HUDEP-2 (cell line): ENCODE results near the gene PDGFA.

Source experiments
- DNase-seq, 76 experiments: peaks; one replicate each; lab custom pipeline; 2025; ENCODE audit not compliant: unreplicated experiment in 76 of 76; lab: John Stamatoyannopoulos, UW

The PDGFA gene

DNA sequence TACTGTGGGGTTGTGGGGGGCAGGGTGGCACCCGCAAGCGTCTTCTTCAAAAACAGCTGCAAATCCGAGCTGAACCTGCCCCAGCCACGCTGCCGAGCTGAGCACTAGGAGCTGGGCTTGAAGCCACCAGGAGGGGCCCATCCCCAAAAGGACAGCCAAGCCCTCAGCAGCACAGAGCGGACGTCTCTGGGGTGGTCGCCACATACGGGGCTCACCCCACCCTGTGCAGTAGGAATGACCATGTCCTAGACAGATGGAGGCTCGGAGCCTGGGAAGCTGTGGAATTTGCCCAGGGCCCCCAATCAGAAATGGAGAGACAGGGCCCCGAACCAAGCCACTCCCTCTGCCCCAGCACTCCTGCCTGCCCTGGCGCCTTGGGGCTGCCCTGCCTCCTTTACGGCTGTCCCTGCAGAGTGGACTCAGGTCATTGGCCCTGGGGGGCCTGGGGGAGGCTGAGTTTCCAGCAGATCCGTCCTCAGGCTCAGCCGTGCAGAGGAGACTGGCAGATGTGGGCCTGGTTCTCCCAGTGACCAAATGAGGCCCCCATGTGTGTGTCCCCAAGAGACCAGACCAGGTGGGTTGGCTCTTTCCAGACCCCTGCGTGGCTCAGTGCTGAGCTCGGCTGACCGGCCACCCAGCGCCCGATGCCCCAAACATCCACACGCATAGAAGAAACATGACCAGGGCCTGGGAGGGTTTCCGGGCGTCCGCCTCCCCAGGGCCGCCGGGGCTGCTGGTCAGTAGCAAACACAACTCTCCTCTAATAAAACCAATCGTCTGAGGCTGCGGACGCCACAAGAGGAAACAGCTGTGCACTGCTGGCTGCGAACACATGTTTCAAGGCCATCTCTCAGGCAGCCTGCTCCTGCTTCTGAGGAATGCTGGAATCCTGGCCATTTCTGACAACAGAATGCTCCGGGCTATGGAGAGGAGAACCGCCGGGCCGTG is 54.9 kb downstream of the PDGFA start:
- no peak for DNase-seq

DNA sequence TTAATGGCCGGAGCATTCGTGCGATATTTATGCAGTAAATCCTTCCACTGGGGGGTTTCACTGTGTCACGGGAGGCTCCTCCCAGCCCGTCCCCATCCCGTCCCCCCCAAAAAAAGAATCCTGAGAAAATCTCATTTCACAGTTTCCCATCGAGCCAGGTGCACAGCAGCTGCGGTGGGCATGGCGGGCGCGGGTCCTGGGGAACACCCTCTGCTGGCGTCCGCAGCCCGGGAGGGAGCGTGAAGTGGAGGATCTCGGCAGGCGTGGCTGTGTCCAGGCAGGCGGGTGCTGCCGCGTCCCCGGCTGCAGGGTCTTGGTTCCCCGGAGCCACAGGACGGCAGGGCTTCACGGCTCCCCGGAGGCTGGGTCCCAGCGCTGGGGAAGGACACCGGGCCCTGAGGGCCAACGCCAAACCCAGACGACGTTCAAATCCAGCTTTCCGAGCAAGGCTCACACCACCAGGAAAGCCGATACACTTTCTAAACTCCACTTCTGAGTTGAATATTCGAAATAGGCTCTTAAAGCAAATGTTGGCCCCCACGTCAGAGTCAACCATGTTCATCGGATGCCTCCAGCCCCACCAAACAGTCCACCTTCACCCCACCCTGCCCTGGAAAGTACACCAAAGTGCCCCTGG is 55.7 kb downstream of the PDGFA start:
- no peak for DNase-seq

DNA sequence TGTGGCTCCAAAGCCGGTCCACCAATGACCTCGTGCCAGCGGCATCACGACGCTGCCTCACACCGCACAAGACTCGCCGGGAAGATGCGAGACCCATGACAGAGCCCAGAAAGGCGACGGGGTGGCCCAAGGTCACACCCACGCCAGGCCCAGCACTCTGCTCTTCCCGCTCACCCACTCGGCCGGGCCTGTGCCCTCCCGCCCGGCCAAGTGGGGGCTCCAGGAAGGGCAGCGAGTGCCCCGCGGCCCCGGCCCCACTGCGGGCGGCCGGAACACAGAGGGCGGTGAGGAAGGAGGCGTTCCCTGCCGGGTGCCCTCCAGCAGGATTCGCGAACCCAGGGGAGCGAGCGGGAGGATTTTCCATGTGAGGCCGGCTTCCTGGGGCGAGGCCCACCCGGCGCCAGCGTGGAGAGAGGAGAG is 56.3 kb downstream of the PDGFA start:
- DNase-seq = no peak

DNA sequence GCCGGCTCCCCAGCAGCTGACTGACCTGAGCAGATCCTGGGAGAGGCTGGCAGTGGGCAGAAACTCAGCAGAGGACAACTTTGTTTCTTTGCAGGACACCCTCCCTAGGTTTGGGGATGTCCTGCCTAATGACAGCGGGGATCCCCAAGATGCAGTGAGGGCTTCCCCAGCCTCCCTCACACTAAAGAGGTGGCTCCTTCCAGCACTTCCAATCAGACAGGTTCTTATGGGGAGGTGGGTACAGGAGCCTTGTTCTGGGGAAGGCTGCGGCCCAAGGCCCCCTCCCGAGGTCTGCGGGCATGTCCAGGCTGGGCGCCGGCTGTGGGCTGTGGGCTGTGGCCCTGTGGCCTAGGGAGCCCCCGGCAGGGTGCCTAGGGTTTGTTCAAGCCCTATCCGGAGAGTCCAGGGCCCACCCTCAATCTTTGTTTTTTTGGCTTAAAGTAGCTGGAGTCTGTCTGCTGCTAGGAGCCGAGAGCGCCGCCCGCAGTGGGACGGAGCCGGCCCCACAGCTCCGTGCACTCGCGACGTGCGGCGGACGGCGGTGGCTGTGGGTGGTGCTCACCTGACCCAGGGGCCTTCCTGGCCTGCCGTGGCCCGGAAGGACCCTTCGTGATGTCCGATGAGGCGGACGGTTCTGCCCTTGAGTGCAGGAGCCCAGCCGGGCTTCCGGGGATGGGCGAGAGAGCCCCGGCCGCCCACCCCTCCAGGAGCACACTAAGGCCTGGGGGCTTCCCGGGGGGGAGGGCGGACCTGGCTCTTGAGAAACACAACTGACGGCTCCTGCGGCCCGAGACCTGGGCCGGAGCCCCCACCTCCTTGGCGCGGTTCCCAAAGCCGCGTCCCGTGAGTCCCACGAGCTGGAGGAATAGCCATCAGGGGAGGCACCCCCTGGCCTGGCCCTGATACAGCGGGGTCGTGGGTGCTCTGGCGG is 57.2 kb downstream of the PDGFA start:
- DNase-seq = no peak

DNA sequence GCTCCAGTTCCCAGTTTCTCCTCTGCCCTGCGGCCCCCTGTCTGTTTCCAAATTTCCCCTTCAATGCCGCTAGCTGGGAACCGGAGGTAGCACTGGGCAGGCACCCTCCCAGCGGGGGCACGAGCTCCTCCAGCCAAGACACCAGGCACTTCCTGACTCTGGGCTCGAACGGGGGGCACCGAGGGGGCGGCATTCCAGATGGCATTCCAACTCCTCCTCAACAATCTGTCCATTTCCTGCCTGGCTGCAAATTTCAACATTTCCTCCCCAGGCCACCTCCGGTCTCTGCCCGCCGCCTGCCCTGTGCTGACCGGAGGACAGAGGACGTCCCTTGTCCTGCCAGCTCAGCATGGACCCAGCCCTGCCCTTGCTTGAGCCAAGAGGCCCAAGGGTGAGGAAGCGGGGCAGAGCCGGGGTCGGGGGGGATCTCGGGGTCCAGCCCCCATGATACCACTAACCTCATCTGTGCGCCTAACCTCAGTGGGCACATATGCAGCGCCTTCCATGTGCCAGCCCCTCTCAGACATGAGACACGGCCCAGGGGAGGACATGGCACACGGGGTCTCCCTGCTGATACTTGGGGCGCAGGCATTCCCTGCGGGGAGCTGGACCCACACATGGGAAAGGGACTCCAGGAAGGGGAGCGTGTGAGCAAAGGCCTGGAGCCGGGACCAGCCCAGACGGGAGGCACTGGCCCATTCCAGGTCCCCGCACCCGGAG is 58.0 kb downstream of the PDGFA start:
- DNase-seq = no peak

DNA sequence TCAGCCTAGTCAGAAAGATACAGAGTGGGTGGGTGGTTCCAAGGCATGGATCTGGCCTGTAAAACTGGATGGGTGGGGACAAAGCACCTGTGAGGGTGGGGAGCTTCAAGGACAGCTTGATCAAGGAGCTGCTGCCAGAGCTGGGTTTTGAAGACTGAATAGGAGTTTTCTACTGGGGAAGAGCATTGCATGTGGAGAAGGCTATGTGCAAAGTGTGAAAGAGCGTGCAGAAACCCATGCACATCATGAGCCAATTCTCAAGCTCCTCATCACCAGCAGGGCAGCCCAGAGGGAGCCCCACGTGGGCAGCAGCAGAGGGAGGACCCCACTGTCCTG is 58.6 kb downstream of the PDGFA start:
- no peak for DNase-seq

DNA sequence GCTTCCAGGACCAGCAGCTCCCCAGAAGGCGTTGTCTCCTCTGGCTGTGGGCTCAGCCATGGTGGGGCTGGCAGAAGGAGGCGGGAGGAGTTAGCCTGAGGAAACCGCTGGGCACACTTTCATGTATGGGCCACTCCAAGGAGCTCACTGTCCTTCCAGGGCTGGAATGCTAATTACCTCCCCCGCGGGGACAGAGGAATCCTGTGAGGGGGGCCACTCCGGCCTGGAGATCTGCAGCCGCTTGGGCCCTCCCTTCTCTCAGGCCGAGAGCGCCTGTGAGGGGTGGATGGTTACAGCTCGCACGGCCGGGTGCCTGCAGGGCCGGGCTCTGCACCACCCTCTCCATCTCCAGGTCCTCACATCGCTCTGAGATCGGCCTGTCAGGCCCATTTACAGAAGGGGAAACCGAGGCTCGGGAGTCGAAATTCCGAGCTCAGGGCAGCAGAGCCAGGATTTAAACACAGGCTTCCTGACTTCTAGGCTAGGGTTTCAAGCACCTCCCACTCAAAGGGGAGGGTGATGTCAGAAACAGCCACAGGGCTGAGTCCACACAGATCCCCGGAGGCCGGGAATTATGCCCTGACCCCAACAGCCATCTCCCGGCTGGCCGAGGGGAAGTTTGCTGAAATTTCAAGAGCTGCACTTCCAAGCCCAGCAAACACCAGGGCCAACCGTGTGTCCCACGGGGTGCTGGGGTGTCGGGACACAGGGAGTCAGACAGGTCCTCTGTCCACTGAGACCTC is 59.1 kb downstream of the PDGFA start:
- no peak for DNase-seq

DNA sequence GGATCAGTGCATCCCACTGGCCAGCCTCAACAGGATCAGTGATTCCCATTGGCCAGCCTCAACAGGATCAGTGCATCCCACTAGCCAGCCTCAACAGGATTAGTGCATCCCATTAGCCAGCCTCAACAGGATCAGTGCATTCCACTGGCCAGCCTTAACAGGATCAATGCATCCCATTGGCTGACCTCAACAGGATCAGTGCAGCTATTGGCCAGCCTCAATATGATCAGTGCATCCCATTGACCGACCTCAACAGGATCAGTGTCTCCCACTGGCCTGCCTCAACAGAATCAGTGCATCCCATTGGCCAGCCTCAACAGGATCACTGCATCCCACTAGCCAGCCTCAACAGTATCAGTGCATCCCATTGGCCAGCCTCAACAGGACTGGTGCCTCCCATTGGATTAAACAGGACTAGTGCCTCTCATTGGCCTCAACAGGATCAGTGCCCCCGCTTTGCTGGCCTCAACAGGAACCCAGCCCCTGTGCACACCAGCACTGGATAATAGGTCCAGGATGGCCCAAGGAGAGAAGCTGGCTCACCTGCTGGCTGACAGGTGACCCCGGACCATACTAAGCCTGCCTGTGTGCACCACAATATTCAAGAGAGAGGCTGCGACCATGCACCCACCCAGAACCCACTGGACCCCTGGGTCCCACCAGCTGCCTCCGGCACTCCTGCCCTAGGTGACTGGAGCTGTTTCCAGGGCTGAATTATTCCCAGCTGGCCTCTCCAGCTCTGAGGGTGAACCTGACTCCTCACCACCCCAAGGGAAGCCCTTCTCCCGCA is 59.9 kb downstream of the PDGFA start:
- no peak for DNase-seq

DNA sequence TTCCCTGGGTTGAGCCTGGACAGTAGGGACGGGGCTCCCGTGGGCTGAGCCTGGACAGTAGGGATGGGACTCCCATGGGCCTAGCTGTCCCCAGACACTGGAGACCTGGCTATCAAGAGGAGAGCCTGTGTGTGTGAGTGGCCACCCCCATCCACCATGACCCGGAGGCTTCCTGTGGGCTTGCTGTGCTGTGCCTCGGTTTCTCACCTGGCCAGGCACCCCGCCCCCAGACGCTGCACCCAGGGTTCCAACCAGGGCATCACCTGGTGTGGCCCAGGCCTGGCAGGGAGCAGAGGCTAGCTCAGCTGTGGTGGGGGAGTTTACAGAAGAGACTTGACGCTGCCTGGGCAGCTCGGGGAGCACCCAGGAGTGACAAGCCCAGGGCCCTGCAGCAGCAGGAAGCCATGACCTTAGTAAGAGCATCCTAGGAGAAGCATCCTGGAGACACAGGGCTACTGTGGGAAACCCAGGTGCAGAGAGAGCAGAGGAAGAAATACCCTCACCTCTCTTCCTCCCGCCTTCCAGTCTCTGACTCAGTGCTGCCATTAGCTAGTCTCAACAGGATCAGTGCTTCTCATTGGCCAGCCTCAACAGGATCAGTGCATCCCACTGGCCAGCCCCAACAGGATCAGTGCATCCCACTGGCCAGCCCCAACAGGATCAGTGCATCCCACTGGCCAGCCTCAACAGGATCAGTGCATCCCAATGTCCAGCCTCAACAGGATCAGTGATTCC is 61.0 kb downstream of the PDGFA start:
- no peak for DNase-seq

DNA sequence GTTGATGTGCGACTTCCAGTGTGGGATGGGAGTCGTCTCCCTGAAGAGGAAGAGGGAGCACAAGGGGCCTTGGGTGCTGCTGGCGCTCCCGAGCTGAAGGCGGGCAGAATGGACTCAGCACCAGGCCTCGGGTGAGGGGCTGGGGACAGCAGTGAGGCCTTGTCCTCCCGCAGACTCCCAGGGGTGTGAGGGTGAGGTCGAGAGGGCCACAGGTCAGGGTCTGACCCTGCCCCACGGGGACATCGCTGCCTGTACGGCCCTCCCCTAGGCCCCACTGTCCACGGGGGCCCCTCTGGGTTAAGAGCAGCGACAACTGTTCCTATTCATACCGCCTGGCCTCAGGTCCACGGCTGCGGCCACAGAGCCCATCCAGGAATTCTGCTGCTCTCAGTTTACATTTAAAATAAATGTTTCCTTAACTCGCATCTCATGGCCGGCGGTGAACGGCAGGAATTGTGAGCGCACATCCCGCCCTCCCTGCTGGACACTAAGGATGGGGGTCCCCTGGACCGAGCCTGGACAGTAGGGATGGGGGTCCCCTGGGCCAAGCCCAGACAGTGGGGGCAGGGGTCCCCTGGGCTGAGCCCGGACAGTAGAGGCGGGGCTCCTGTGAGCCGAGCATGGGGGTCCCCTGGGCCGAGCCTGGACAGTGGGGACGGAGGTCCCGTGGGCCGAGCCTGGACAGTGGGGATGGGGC is 61.7 kb downstream of the PDGFA start:
- DNase-seq = no peak

DNA sequence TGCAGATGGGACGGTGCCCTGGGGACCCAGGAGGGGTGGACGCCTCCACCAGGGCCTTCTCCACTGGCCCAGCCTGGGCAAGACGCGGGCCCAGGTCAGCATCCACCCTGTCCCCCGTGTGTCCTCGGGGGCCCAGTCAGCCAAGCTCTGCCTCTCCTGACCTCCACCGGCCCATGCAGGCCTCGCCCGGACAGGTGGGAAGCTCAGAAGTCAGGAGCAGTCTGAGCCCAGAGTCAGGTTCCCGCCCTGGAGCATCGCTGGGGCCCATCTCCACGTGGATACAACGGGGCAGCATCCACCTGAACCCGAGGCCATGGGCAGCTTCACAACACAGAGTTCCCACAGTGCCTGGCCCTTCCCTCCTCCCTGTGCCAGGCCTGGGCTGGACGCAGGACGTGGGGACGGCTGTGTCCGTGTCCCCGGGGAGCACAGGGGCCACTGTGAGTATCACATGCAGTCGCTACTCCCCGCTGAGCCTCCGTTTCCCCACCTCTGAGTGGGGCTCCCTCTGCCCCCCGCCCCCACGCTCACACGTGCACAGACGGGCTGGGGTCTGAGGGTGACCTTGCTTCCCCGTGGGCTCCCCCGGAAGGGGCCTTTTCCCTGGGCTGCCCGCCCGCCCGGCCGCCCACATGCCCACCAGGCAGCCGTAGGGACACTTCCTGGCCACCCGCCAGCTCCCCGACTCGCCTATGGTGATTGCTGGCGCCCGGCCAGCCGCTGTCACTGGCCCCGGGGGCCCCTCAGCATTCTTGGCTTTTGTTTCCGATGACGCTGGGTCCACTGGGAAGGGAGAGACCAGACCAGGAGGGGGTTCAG is 64.3 kb downstream of the PDGFA start:
- peak in 4 of 76 experiments; percentile 9 to 35 (median 27) for DNase-seq

DNA sequence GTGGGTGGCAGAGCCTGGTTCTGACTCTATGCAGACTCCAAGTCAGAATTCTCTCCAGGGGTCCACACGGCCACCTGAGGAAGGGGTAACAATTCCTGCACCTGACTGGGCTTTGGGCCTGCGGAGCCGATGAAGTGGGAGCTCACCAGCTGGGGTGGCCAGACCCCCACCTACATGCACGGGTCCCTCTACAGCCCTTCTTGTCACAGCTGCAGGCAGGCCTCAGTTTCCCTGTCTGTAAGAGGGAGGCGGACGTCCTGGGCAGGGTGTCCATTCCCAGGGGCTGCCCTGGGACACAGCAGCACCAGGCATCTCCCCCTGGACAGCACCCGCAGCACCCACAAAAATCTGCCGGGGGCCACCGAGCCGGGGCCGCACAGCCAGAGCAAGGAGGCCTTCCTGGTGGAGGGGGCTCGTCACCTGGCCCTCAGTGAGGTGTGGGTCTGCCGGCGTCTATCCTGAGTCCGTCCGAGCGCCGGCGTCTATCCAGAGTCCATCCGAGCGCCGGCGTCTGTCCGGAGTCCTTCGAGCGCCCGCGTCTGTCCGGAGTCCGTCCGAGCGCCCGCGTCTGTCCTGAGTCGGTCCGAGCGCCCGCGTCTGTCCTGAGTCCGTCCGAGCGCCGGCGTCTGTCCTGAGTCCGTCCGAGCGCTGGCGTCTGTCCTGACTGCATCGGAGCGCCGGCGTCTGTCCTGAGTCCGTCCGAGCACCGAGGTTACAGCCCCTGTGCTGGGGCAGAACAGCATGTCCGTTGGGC is 65.1 kb downstream of the PDGFA start:
- no peak for DNase-seq

DNA sequence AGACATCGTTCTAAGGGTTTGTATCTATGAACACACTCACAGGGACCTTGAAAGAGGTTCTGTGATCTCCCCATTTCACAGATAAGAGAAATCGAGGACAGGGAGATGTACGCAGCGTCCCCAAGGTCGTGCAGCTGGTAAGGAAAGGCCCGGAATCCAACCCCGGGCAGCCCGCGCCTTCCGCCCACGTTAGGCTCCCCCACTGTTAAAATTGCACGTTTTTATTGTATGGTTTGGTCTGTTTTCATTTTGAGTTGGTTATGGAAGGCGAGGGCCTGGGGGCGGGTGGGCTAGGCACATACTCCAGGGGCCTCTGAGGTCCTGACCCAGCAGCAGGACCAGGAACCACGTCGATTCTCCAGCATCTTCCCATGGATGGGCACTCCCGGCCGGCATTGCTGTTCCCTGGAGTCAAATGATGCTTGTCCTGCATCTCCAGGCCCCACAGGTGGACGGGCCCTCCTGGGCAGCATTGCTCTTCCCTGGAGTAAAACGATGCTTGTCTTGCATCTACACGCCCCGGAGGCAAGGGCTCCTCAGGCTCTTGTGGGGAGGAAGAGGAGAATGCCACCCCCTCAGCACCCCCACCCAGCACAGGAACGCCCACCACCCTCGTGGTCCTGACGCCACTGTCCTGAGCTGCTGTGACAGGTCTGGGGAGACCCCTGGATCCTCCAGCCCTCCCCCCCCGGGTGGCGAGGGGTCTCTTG is 65.9 kb downstream of the PDGFA start:
- DNase-seq = no peak

DNA sequence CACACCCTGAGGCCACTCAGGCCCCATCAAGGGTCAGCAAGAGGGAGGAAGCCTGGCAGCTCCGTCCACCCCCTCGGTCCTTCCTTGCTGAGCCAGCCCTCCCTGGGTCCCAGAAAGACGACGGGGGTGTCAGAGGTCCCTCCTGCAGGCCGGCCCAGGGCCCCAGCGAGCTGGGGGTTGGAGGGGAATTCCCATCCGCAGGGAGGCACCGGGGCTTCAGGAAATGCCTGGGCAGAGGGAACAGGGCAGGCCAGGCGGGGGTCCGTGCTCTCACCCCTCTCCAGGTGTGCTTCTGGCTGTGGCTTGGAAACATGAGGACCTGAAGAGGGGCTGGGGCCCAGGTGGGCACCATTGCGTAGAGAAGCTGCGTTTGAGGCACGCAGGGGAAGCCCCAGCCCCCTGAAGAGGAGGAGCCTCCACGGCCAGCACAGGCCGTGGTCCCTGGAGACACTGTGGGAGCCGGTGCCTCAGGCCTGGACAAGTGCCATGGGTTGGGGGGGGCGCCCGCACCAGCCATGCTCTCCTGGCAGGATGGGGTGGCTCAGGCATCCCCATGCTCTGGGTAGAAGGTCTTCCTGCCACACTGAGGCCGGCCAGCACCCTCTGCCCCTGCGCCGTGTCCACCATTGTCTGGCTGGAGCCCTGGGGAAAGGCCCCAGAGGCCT is 66.7 kb downstream of the PDGFA start:
- no peak for DNase-seq

DNA sequence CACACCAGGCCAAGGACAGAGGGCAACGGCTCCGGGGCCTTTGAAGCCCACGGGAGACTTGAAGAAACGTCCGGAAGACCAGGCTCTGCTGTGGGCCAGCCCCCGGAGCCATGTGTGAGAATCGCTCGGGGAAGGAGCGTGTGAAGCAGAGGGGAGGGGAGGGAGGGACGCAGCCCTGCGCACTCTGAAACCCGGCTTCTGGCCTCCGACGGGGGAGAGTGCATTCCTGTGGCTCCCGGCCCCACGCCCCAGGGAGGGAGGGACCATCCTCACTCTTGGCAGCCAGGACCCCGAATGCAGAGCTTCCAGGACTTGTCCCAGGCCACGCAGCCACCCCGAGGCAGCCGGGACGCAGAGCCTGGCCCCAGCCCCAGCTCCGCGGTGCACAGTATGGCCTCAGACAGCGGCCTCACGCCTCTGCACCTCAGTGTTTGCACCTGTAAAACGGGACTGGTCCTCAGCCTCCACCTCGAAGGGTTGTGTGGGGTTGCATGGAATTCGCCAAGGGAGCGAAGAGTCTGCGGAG is 67.4 kb downstream of the PDGFA start:
- DNase-seq = no peak
